Measurements from ENCODE around the gene ITPR1. TPM values are rescaled to one million over a fixed set of nuclear protein-coding genes. Genes with fewer than 3 reads are reported as not detected.

ITPR1 gene
- total and polyA plus RNA-seq, 10 of the 15 experiments (the other 5 are each of a cell fraction or from before 2014, with no cell fraction given) = 12.2 to 239 (median 28.4) TPM

DNA sequence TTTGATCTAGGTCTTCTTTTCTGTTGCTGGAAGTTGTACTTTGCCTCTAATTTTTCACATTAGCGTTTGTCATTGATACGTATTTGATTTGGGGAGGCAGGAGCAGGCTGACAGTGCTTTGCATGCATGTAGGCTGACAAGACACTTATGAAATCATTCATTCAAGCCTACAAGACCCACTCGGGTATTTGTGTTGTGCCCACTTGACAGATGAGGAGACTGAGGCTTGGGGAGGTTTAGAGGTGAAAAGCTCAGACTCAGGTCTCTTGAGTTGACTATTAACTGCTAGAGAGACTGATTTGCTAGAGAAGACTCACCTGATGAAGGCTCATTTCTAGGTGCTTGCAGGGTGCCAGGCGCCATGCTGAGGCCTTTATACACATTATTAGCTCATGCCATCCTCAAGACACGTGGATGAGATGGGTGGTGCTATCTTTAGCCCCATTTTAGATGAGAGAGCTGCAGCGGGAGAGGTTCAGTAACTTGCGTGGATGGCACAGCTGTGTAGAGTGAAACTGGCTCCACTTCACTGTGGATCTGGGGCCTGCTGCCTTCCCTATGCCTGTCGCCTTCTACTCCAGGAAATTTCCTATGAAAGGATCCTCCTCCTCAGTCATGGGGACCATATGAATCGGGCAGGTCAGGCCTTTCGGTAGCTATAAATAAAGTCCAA, 192.7 kb downstream of the ITPR1 start:
- no peaks in the 10 kb centered on the region for H4K20me1 ChIP-seq (ENCODE audit: control insufficient read depth, insufficient read depth)
- H3K9me3 ChIP-seq (replicated peaks; ENCODE audit: control insufficient read depth, insufficient read depth, low read length) = peaks cover 4% of the 10 kb centered on the region; the same call in 2 of the 3 replicates
- no peaks in the 10 kb centered on the region for H3K27me3 ChIP-seq (replicated peaks in 1 of 2; ENCODE audit: control insufficient read depth in 2 of 2, insufficient read depth in 2 of 2, low read length in 1 of 2)
- ChIA-PET RAD21 (ENCODE audit: unreplicated experiment) (interaction anchor here (1.0 kb wide), 1 partner anchor 335 kb away, joined by 3 read pairs; no protein-coding TSS in a partner anchor), POLR2A (no interaction called here), SMC1A (ENCODE audit: uncharacterized antibody, unreplicated experiment) (interaction anchor here (0.9 to 1.5 kb wide), 3 partner anchors 10 to 28 kb away, joined by 3 read pairs; no protein-coding TSS in a partner anchor), CTCF (interaction anchor here (0.9 kb wide), 1 partner anchor 52 kb away, joined by 3 read pairs; no protein-coding TSS in a partner anchor)
- in situ Hi-C loops (cut with MboI) (no loop called here), intact Hi-C loops (cut with micrococcal nuclease; ENCODE audit: unreplicated experiment) (no loop called here)
- H2AFZ ChIP-seq (ENCODE audit: control insufficient read depth, low read depth, low read length) = no peak overlapping the region
- ATAC-seq = no peak
- no peaks in the 10 kb centered on the region for H3K79me2 ChIP-seq (ENCODE audit: control insufficient read depth, insufficient read depth, low read length)
- WGBS (ENCODE audit: insufficient coverage, insufficient replicate concordance, low lambda C conversion rate, missing lambda C conversion rate) = 85% methylated on average over 10 of the region's 10 CpGs
- H3K4me3 ChIP-seq = no peak overlapping the region
- H3K4me1 ChIP-seq (ENCODE audit: control insufficient read depth, insufficient read depth, low read length) = no peaks in the 10 kb centered on the region
- no peak for DNase-seq (ENCODE audit: low read depth, low spot score)
- H3K27ac ChIP-seq (ENCODE audit: control insufficient read depth, insufficient read depth) = no peak overlapping the region
- H3K36me3 ChIP-seq (ENCODE audit: control insufficient read depth in 2 of 2, insufficient read depth in 2 of 2, low read length in 1 of 2) = peaks cover 13 to 31% of the 10 kb centered on the region in 2 experiments
- H3K4me2 ChIP-seq (ENCODE audit: control insufficient read depth, insufficient read depth) = no peak overlapping the region
- no peak for FAIRE-seq
- H3K9ac ChIP-seq (ENCODE audit: control insufficient read depth, insufficient read depth, low read length) = no peak overlapping the region
- BruUV-seq (replicated peaks) = no TSS peak
- TF ChIP-seq RFX5 (IDR thresholded peaks at IDR 0.05; ENCODE audit: low read depth, low read length) (no peak), KLF5 (IDR thresholded peaks at IDR 0.05; ENCODE audit: partially characterized antibody) (no peak), ATF3 (IDR thresholded peaks at IDR 0.05; ENCODE audit: borderline replicate concordance, extremely low read depth, low read depth, low read length) (no peak), SIN3A (IDR thresholded peaks at IDR 0.05; ENCODE audit: low read depth, low read length) (no peak), CHD4 (IDR thresholded peaks at IDR 0.05) (no peak), CREB1 (IDR thresholded peaks at IDR 0.05; ENCODE audit: low read depth) (no peak), BCLAF1 (IDR thresholded peaks at IDR 0.05) (no peak), SMARCA5 (IDR thresholded peaks at IDR 0.05) (no peak), NFYB (IDR thresholded peaks at IDR 0.05; ENCODE audit: insufficient read depth, low read depth, low read length) (no peak), BRCA1 (IDR thresholded peaks at IDR 0.05; ENCODE audit: low read depth, low read length) (no peak), YY1 (IDR thresholded peaks at IDR 0.05; ENCODE audit: low read depth, low read length) (no peak)
- TF ChIP-seq, protein P1, sequence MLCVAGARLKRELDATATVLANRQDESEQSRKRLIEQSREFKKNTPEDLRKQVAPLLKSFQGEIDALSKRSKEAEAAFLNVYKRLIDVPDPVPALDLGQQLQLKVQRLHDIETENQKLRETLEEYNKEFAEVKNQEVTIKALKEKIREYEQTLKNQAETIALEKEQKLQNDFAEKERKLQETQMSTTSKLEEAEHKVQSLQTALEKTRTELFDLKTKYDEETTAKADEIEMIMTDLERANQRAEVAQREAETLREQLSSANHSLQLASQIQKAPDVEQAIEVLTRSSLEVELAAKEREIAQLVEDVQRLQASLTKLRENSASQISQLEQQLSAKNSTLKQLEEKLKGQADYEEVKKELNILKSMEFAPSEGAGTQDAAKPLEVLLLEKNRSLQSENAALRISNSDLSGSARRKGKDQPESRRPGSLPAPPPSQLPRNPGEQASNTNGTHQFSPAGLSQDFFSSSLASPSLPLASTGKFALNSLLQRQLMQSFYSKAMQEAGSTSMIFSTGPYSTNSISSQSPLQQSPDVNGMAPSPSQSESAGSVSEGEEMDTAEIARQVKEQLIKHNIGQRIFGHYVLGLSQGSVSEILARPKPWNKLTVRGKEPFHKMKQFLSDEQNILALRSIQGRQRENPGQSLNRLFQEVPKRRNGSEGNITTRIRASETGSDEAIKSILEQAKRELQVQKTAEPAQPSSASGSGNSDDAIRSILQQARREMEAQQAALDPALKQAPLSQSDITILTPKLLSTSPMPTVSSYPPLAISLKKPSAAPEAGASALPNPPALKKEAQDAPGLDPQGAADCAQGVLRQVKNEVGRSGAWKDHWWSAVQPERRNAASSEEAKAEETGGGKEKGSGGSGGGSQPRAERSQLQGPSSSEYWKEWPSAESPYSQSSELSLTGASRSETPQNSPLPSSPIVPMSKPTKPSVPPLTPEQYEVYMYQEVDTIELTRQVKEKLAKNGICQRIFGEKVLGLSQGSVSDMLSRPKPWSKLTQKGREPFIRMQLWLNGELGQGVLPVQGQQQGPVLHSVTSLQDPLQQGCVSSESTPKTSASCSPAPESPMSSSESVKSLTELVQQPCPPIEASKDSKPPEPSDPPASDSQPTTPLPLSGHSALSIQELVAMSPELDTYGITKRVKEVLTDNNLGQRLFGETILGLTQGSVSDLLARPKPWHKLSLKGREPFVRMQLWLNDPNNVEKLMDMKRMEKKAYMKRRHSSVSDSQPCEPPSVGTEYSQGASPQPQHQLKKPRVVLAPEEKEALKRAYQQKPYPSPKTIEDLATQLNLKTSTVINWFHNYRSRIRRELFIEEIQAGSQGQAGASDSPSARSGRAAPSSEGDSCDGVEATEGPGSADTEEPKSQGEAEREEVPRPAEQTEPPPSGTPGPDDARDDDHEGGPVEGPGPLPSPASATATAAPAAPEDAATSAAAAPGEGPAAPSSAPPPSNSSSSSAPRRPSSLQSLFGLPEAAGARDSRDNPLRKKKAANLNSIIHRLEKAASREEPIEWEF (IDR thresholded peaks at IDR 0.05; ENCODE audit: insufficient replicate concordance, low read depth, low read length) = no peak

All from GM12878 (cell line).